WTC11 (cell line): ENCODE data around the gene JCAD.

Source experiments
- ATF1 ChIP-seq: sonication (generic); formaldehyde crosslinking; IDR thresholded peaks from 2 replicates; pipeline ENCODE4 v1.8.1; 2023; ENCODE audit warnings: mild to moderate bottlenecking, moderate library complexity, missing genetic modification reagents
- CTCF ChIP-seq: fragments of 200-600 bp; IDR thresholded peaks from 2 replicates; pipeline ENCODE4 v1.8.0; 2022; ENCODE audit warnings: antibody characterized with exemption
- E2F4 ChIP-seq: sonication (generic); formaldehyde crosslinking; IDR thresholded peaks from 2 replicates; pipeline ENCODE4 v1.8.1; 2022; ENCODE audit warnings: low read depth, mild to moderate bottlenecking, moderate library complexity, missing genetic modification reagents, borderline replicate concordance
- ESRRA ChIP-seq: sonication (generic); formaldehyde crosslinking; IDR thresholded peaks from 2 replicates; pipeline ENCODE4 v1.8.1; 2022; ENCODE audit warnings: mild to moderate bottlenecking, missing genetic modification reagents, borderline replicate concordance
- GABPB1 ChIP-seq: sonication (generic); formaldehyde crosslinking; IDR thresholded peaks from 2 replicates; pipeline ENCODE4 v1.8.1; 2023; ENCODE audit warnings: mild to moderate bottlenecking, missing genetic modification reagents
- MXD4 ChIP-seq: fragments of 250-450 bp; sonication (Bioruptor Pico); IDR thresholded peaks from 2 replicates; pipeline ENCODE4 v1.8.0; 2021; ENCODE audit warnings: mild to moderate bottlenecking, moderate library complexity, borderline replicate concordance
- NFATC4 ChIP-seq: fragments of 250-450 bp; sonication (Bioruptor Pico); IDR thresholded peaks from 2 replicates; pipeline ENCODE4 v1.9.0; 2021; ENCODE audit warnings: mild to moderate bottlenecking

- TF ChIP-seq GABPB1 (CRISPR knock-in tag) (no peak), CTCF (peak; percentile 96), ATF1 (CRISPR knock-in tag) (no peak), MXD4 (CRISPR knock-in tag) (no peak), ESRRA (no peak), E2F4 (CRISPR knock-in tag) (no peak), NFATC4 (CRISPR knock-in tag) (no peak)
Measured at GRCh38 chr10:29998142-29998808, 61.1 kb downstream of the JCAD start.
